ENCODE measurements around the gene POTEB2.
"Not testable (repeated sequence)": the region's sequence is repeated elsewhere in the genome, so short reads cannot be mapped to it uniquely, and the experiment has no call there.

The POTEB2 gene

GRCh38 chr15:20866214-20866613 lies at the start of gene POTEB2:
Gene POTEB2 (minus strand): TSS chr15:20866314. CDS start chr15:20866281, 33 bp downstream.
- DNase-seq; H3K27ac ChIP-seq; H3K4me3 ChIP-seq; H3K9me3 ChIP-seq; H3K4me1 ChIP-seq; H3K27me3 ChIP-seq; H3K36me3 ChIP-seq; intact Hi-C loops (cut with DNase I; ENCODE audit: low total_unique reads): not testable (repeated sequence)

- intact Hi-C loops (cut with DNase I; ENCODE audit: low total_unique reads); H3K9me3 ChIP-seq; H3K27me3 ChIP-seq; H3K4me3 ChIP-seq; DNase-seq; H3K36me3 ChIP-seq; H3K4me1 ChIP-seq; H3K27ac ChIP-seq: not testable (repeated sequence)
Observed at GRCh38 chr15:20879916-20880315, 13.8 kb upstream of the POTEB2 start.

DNA sequence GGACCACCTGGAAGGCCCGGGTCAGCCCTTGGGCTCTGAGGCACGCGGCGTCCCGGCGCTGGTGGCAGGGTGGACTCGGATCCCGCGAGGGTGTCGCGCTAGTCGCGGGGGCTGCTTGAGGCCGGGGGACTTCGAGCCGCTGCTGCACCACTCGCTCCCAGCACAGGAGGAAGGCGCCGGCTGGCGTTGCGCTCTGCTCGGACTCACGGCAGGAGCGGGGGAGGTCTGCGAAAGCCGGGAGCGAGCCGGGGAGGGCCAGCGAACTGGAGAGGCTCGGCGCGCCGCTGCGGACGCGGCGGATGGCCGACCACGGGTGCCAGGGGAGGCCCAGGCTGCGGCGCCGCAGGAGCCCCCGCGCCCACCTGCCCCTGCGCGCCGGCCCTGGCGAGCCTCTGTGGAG lies 12.3 kb upstream of the POTEB2 start:
- H3K27me3 ChIP-seq; H3K9me3 ChIP-seq; H3K27ac ChIP-seq; H3K36me3 ChIP-seq; DNase-seq; intact Hi-C loops (cut with DNase I; ENCODE audit: low total_unique reads); H3K4me3 ChIP-seq; H3K4me1 ChIP-seq: not testable (repeated sequence)

- intact Hi-C loops (cut with DNase I; ENCODE audit: low total_unique reads); H3K4me3 ChIP-seq; H3K27me3 ChIP-seq; DNase-seq; H3K27ac ChIP-seq; H3K9me3 ChIP-seq; H3K4me1 ChIP-seq; H3K36me3 ChIP-seq: not testable (repeated sequence)
Observed at GRCh38 chr15:20877819-20878218, 11.7 kb upstream of the POTEB2 start.
